Smooth muscle cell (in vitro differentiated cells): ENCODE results near the gene RPRD1A. TPM values are rescaled to one million over a fixed set of nuclear protein-coding genes. Genes with fewer than 3 reads are reported as not detected.
"Not testable (repeated sequence)": the region's sequence is repeated elsewhere in the genome, so short reads cannot be mapped to it uniquely, and the experiment has no call there.

Experiments
- DNase-seq: peaks from one replicate; lab custom pipeline; 2025; ENCODE audit not compliant: unreplicated experiment; lab: John Stamatoyannopoulos, UW
- H2AFZ ChIP-seq: fragments of 200-600 bp; sonication (generic); 2 replicates; pipeline ENCODE4 v1.6.0; 2016; ENCODE audit warnings: antibody characterized with exemption, low read depth, mild to moderate bottlenecking
- H3F3A ChIP-seq: fragments of 200-600 bp; sonication (generic); 2 replicates; pipeline ENCODE4 v1.6.0; 2017; ENCODE audit warnings: antibody characterized with exemption, low read depth
- H3K27ac ChIP-seq: fragments of 200-600 bp; sonication (generic); 2 replicates; pipeline ENCODE4 v1.5.1; 2016; ENCODE audit warnings: low read depth, mild to moderate bottlenecking
- H3K27me3 ChIP-seq: fragments of 200-600 bp; sonication (generic); 2 replicates; pipeline ENCODE4 v1.6.1; 2016; ENCODE audit warnings: low read depth, mild to moderate bottlenecking
- H3K36me3 ChIP-seq: fragments of 200-600 bp; sonication (generic); 2 replicates; pipeline ENCODE4 v1.5.1; 2016; ENCODE audit warnings: low read depth
- H3K4me1 ChIP-seq: fragments of 200-600 bp; sonication (generic); 2 replicates; pipeline ENCODE4 v1.5.1; 2016; ENCODE audit warnings: low read depth
- H3K4me2 ChIP-seq: fragments of 200-600 bp; sonication (generic); 2 replicates; pipeline ENCODE4 v1.6.0; 2016; ENCODE audit warnings: mild to moderate bottlenecking
- H3K4me3 ChIP-seq: fragments of 200-600 bp; sonication (generic); 2 replicates; pipeline ENCODE4 v1.5.1; 2016; ENCODE audit warnings: mild to moderate bottlenecking
- H3K79me2 ChIP-seq: fragments of 200-600 bp; sonication (generic); 2 replicates; pipeline ENCODE4 v1.6.0; 2016; ENCODE audit warnings: low read depth, mild to moderate bottlenecking
- H3K9ac ChIP-seq: fragments of 200-600 bp; sonication (generic); 2 replicates; pipeline ENCODE4 v1.6.0; 2016; ENCODE audit warnings: low read depth
- H3K9me3 ChIP-seq: fragments of 200-600 bp; sonication (generic); replicated peaks from 2 replicates; pipeline ENCODE4 v1.5.1; 2016; ENCODE audit warnings: low read depth
- H4K20me1 ChIP-seq: fragments of 200-600 bp; sonication (generic); 2 replicates; pipeline ENCODE4 v1.6.0; 2016; ENCODE audit warnings: low read depth
- WGBS: methylation state at CpG from one replicate; pipeline ENCODE4 v1.1.7; 2016; ENCODE audit warnings: low lambda C conversion rate; 5-methylcytosine and 5-hydroxymethylcytosine counted together
- polyA plus RNA-seq: library from polyadenylated mRNA; unstranded; fragments of >200 nt; fragmentation: Nextera tagmentation; extraction: Ambion mirVana; gene quantifications from 2 replicates; pipeline ENCODE4 v1.2.1, GENCODE V29; 2016
- total RNA-seq: library from RNA; depleted of rRNA; stranded (reverse); fragments of >200 nt; gene quantifications from 2 replicates; pipeline ENCODE4 v1.2.3, GENCODE V29; 2014
- TF ChIP-seq, protein P1 (sequence below): fragments of 200-600 bp; sonication (generic); IDR thresholded peaks from 2 replicates; pipeline ENCODE4 v1.5.1; 2017; ENCODE audit warnings: borderline replicate concordance, mild to moderate bottlenecking, antibody characterized with exemption; ENCODE audit not compliant: insufficient read depth, poor library complexity, severe bottlenecking

RPRD1A gene
- total and polyA plus RNA-seq, 2 experiments from 2014 or later: 13.1 to 50.0 TPM

GRCh38 chr18:35969676-35970075 is 97.7 kb downstream of the RPRD1A start:
- Histone ChIP-seq H3K27ac (no peak overlapping the region), H3K9me3 (no peaks in the 10 kb centered on the region), H3F3A (no peaks in the 10 kb centered on the region), H3K4me1 (peaks cover 6% of the 10 kb centered on the region), H3K27me3 (no peaks in the 10 kb centered on the region), H2AFZ (no peak overlapping the region), H3K4me3 (no peak overlapping the region), H3K79me2 (peaks cover 20% of the 10 kb centered on the region), H4K20me1 (no peaks in the 10 kb centered on the region), H3K36me3 (no peaks in the 10 kb centered on the region), H3K9ac (no peak overlapping the region), H3K4me2 (no peak overlapping the region)
- no peak for DNase-seq
- TF ChIP-seq, protein P1, sequence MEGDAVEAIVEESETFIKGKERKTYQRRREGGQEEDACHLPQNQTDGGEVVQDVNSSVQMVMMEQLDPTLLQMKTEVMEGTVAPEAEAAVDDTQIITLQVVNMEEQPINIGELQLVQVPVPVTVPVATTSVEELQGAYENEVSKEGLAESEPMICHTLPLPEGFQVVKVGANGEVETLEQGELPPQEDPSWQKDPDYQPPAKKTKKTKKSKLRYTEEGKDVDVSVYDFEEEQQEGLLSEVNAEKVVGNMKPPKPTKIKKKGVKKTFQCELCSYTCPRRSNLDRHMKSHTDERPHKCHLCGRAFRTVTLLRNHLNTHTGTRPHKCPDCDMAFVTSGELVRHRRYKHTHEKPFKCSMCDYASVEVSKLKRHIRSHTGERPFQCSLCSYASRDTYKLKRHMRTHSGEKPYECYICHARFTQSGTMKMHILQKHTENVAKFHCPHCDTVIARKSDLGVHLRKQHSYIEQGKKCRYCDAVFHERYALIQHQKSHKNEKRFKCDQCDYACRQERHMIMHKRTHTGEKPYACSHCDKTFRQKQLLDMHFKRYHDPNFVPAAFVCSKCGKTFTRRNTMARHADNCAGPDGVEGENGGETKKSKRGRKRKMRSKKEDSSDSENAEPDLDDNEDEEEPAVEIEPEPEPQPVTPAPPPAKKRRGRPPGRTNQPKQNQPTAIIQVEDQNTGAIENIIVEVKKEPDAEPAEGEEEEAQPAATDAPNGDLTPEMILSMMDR: no peak

DNA sequence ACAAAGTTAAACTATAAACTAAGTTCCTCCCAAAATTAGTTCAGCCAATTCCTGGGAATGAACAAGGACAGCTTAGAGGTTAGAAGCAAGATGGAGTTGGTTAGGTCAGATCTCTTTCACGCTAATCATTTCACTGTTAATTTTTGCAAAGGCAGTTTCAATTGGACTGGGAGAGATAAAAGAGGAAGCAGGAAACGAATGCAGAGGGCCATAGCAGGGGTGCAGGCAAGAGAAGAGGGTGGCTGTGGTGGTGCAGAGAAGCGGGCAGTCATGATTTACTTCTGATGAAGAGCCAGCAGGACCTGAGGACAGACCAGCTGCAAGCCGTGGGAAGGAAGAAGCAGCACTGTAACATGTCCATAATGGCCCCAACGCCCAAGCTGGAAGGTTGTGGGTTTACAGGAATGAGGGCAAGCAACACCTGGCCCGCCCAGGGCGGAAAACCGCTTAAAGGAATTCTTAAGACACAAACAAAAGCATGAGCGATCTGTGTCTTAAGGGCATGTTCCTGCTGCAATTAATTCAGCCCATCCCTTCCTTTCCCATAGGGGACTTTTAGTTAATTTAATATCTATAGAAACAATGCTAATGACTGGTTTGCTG is 99.0 kb downstream of the RPRD1A start:
- Histone ChIP-seq H2AFZ (no peak overlapping the region), H3K4me3 (no peak overlapping the region), H4K20me1 (no peaks in the 10 kb centered on the region), H3K4me1 (peaks cover 4% of the 10 kb centered on the region), H3K27ac (no peak overlapping the region), H3K4me2 (no peak overlapping the region), H3F3A (no peaks in the 10 kb centered on the region), H3K9ac (no peak overlapping the region), H3K36me3 (no peaks in the 10 kb centered on the region), H3K79me2 (peaks cover 7% of the 10 kb centered on the region), H3K27me3 (no peaks in the 10 kb centered on the region), H3K9me3 (no peaks in the 10 kb centered on the region)
- no peak for DNase-seq
- 73% methylated on average over 9 of the region's 9 CpGs for WGBS
- TF ChIP-seq, protein P1: no peak

- H4K20me1 ChIP-seq, H2AFZ ChIP-seq, H3F3A ChIP-seq, H3K27me3 ChIP-seq, H3K4me1 ChIP-seq, H3K4me3 ChIP-seq, H3K79me2 ChIP-seq, H3K27ac ChIP-seq, H3K9me3 ChIP-seq, DNase-seq, H3K4me2 ChIP-seq, H3K9ac ChIP-seq, H3K36me3 ChIP-seq: not testable (repeated sequence)
- WGBS: 67% methylated on average over 4 of the region's 4 CpGs
Observed at GRCh38 chr18:35967866-35968265, 99.5 kb downstream of the RPRD1A start.

DNA sequence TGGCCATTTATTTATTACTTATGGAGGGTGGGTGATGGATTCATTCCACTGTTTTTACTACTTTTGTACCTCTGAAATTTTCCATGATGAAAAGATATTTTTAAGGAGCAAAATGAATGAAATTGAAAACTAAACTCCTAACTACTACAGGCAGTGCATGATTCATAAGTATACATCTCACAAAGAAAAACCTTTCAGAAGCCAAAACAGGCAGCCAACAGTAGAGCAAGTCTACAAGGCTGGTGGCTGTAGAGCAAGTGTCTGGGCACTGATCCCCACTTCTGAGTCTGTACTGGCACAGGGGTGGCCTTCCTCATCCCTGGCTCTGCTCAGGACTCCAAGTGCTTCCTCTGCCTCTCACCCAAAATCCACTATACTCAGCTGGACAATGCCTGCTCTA is 103.0 kb downstream of the RPRD1A start:
- H3K79me2 ChIP-seq: no peaks in the 10 kb centered on the region
- H2AFZ ChIP-seq: no peak overlapping the region
- no peaks in the 10 kb centered on the region for H3K4me1 ChIP-seq
- H3K9me3 ChIP-seq: no peaks in the 10 kb centered on the region
- H3K27ac ChIP-seq: no peak overlapping the region
- no peaks in the 10 kb centered on the region for H3K36me3 ChIP-seq
- no peak overlapping the region for H3K4me3 ChIP-seq
- H3K4me2 ChIP-seq: no peak overlapping the region
- no peaks in the 10 kb centered on the region for H3K27me3 ChIP-seq
- no peaks in the 10 kb centered on the region for H4K20me1 ChIP-seq
- no peaks in the 10 kb centered on the region for H3F3A ChIP-seq
- no peak overlapping the region for H3K9ac ChIP-seq
- TF ChIP-seq, protein P1: no peak
- no peak for DNase-seq
